Neural crest cell (in vitro differentiated cells): ENCODE measurements around the gene DEAF1. TPM values are rescaled to one million over a fixed set of nuclear protein-coding genes. Genes with fewer than 3 reads are reported as not detected.

Source experiments
- DNase-seq: peaks from one replicate; pipeline ENCODE4 v3.0.0; 2021; ENCODE audit warnings: low read depth, mixed read lengths, low spot score
- H3K27ac Mint-ChIP-seq: one replicate; pipeline ENCODE4 v1.8.0; 2021; ENCODE audit warnings: mild to moderate bottlenecking, mixed read lengths; ENCODE audit not compliant: unreplicated experiment
- H3K27me3 Mint-ChIP-seq: 2 replicates; pipeline ENCODE4 v1.8.0; 2021; ENCODE audit warnings: low read depth, mild to moderate bottlenecking, mixed read lengths
- H3K36me3 Mint-ChIP-seq: 2 replicates; pipeline ENCODE4 v1.8.0; 2021; ENCODE audit warnings: low read depth, mild to moderate bottlenecking, mixed read lengths
- H3K4me1 Mint-ChIP-seq: 2 replicates; pipeline ENCODE4 v1.8.0; 2021; ENCODE audit warnings: mixed read lengths
- H3K4me3 Mint-ChIP-seq: one replicate; pipeline ENCODE4 v1.8.0; 2021; ENCODE audit warnings: mild to moderate bottlenecking, mixed read lengths
- H3K9me3 Mint-ChIP-seq: 2 replicates; pipeline ENCODE4 v1.8.0; 2021; ENCODE audit warnings: mixed read lengths
- CTCF ChIP-seq: fragments of 200-600 bp; sonication (generic); conservative IDR thresholded peaks from 2 replicates; pipeline ENCODE4 v1.5.0; 2021; ENCODE audit warnings: antibody characterized with exemption, mild to moderate bottlenecking
- total RNA-seq: library from RNA; stranded (reverse); gene quantifications from 2 replicates; pipeline ENCODE4 v1.2.1, GENCODE V29; 2021

DEAF1 gene
- total RNA-seq, 1 donor from 2014 or later, result 60.9 TPM

- H3K9me3 Mint-ChIP-seq, result no peaks in the 10 kb centered on the region
- H3K27ac Mint-ChIP-seq, result no peak overlapping the region
- H3K36me3 Mint-ChIP-seq, result peaks cover 7% of the 10 kb centered on the region
- H3K27me3 Mint-ChIP-seq, result peaks cover 2% of the 10 kb centered on the region
- no peak for DNase-seq
- peaks cover 5% of the 10 kb centered on the region for H3K4me1 Mint-ChIP-seq
- TF ChIP-seq CTCF, result no peak
- no peak overlapping the region for H3K4me3 Mint-ChIP-seq
These were observed 86.9 kb downstream of the DEAF1 start for GRCh38 chr11:607971-608659.

- H3K9me3 Mint-ChIP-seq, result no peaks in the 10 kb centered on the region
These were observed 87.8 kb downstream of the DEAF1 start for GRCh38 chr11:607020-607780.

GRCh38 chr11:606245-606644 lies 88.8 kb downstream of the DEAF1 start:
- no peak for DNase-seq
- no peak for TF ChIP-seq CTCF
- H3K27ac Mint-ChIP-seq, result no peak overlapping the region

More at GRCh38 chr11:607020-607780, 87.8 kb downstream of the DEAF1 start:
- no peak overlapping the region for H3K27ac Mint-ChIP-seq
- no peak for TF ChIP-seq CTCF
- peaks cover 2% of the 10 kb centered on the region for H3K4me1 Mint-ChIP-seq
- H3K4me3 Mint-ChIP-seq, result no peak overlapping the region
- no peak for DNase-seq
- peaks cover 6% of the 10 kb centered on the region for H3K36me3 Mint-ChIP-seq
- peaks cover 2% of the 10 kb centered on the region for H3K27me3 Mint-ChIP-seq

GRCh38 chr11:605286-606129 lies 89.5 kb downstream of the DEAF1 start:
- Mint-ChIP-seq H3K27me3 (no peaks in the 10 kb centered on the region), H3K4me1 (no peaks in the 10 kb centered on the region), H3K4me3 (no peak overlapping the region), H3K36me3 (peaks cover 8% of the 10 kb centered on the region), H3K9me3 (no peaks in the 10 kb centered on the region), H3K27ac (no peak overlapping the region)
- no peak for TF ChIP-seq CTCF
- DNase-seq, result no peak

More at GRCh38 chr11:606245-606644, 88.8 kb downstream of the DEAF1 start:
- H3K27me3 Mint-ChIP-seq, result no peaks in the 10 kb centered on the region
- peaks cover 8% of the 10 kb centered on the region for H3K36me3 Mint-ChIP-seq
- H3K9me3 Mint-ChIP-seq, result no peaks in the 10 kb centered on the region
- H3K4me3 Mint-ChIP-seq, result no peak overlapping the region
- no peaks in the 10 kb centered on the region for H3K4me1 Mint-ChIP-seq

GRCh38 chr11:603154-603553 lies 91.9 kb downstream of the DEAF1 start:
- no peak for DNase-seq
- Mint-ChIP-seq H3K27me3 (no peaks in the 10 kb centered on the region), H3K4me3 (no peak overlapping the region), H3K4me1 (no peaks in the 10 kb centered on the region), H3K27ac (no peak overlapping the region), H3K36me3 (peaks cover 8% of the 10 kb centered on the region), H3K9me3 (no peaks in the 10 kb centered on the region)
- TF ChIP-seq CTCF, result no peak
